WTC11 (cell line): Measurements from ENCODE around the gene MFNG. TPM values are rescaled to one million over a fixed set of nuclear protein-coding genes. Genes with fewer than 3 reads are reported as not detected.

ENCODE experiments used
- ATAC-seq: fragments of 200-7000 bp; cut with Tn5 transposase; 2 replicates; pipeline ENCODE4 v1.10.0; 2021; ENCODE audit warnings: mild to moderate bottlenecking, moderate library complexity
- CTCF ChIA-PET: fragments of 300-600 bp; sonication (Branson Sonifier 250); formaldehyde crosslinking; loops from one replicate; lab custom pipeline; 2021; ENCODE audit warnings: antibody characterized with exemption; lab: Charles Lee
- POLR2A ChIA-PET: fragments of 350-600 bp; sonication (Branson Sonifier 250); formaldehyde crosslinking; loops from one replicate; lab custom pipeline; 2021; ENCODE audit warnings: antibody characterized with exemption; lab: Charles Lee
- DNase-seq: peaks from one replicate; pipeline ENCODE4 v3.0.0; 2021; ENCODE audit warnings: low spot score
- H3K27ac Mint-ChIP-seq: 2 replicates; pipeline ENCODE4 v1.8.0; 2021; ENCODE audit warnings: mixed read lengths
- H3K27me3 Mint-ChIP-seq: 2 replicates; pipeline ENCODE4 v1.8.0; 2021; ENCODE audit warnings: low read depth, mild to moderate bottlenecking, moderate library complexity, mixed read lengths
- H3K36me3 Mint-ChIP-seq: 2 replicates; pipeline ENCODE4 v1.8.0; 2021; ENCODE audit warnings: mixed read lengths
- H3K4me1 Mint-ChIP-seq: 2 replicates; pipeline ENCODE4 v1.8.0; 2022; ENCODE audit warnings: mixed read lengths
- H3K4me3 Mint-ChIP-seq: 2 replicates; pipeline ENCODE4 v1.8.0; 2021; ENCODE audit warnings: mild to moderate bottlenecking, moderate library complexity, mixed read lengths
- H3K9me3 Mint-ChIP-seq: 2 replicates; pipeline ENCODE4 v1.8.0; 2021; ENCODE audit warnings: mixed read lengths
- CREB1 ChIP-seq: sonication (generic); formaldehyde crosslinking; IDR thresholded peaks from 2 replicates; pipeline ENCODE4 v1.8.0; 2023; ENCODE audit warnings: mild to moderate bottlenecking, missing genetic modification reagents
- ETV6 ChIP-seq: sonication (generic); formaldehyde crosslinking; IDR thresholded peaks from 2 replicates; pipeline ENCODE4 v1.8.1; 2022; ENCODE audit warnings: mild to moderate bottlenecking, missing genetic modification reagents
- KAT7 ChIP-seq: sonication (generic); formaldehyde crosslinking; IDR thresholded peaks from 2 replicates; pipeline ENCODE4 v1.8.1; 2023; ENCODE audit warnings: missing genetic modification reagents, mild to moderate bottlenecking, borderline replicate concordance
- NFYB ChIP-seq: sonication (generic); formaldehyde crosslinking; conservative IDR thresholded peaks from 2 replicates; pipeline ENCODE4 v1.8.0; 2022; ENCODE audit warnings: low read depth, missing genetic modification reagents
- OVOL2 ChIP-seq: fragments of 250-450 bp; sonication (Bioruptor Pico); IDR thresholded peaks from 2 replicates; pipeline ENCODE4 v1.9.0; 2021; ENCODE audit warnings: mild to moderate bottlenecking, borderline replicate concordance
- SP1 ChIP-seq: sonication (generic); formaldehyde crosslinking; conservative IDR thresholded peaks from 2 replicates; pipeline ENCODE4 v1.8.1; 2022; ENCODE audit warnings: missing genetic modification reagents
- TP53 ChIP-seq: sonication (generic); formaldehyde crosslinking; IDR thresholded peaks from 2 replicates; pipeline ENCODE4 v1.8.1; 2023; ENCODE audit warnings: mild to moderate bottlenecking, missing genetic modification reagents
- total RNA-seq: library from RNA; stranded (reverse); gene quantifications from 3 replicates; pipeline ENCODE4 v1.2.3, GENCODE V29; 2021
- TF ChIP-seq, protein P1 (sequence below): sonication (generic); formaldehyde crosslinking; IDR thresholded peaks from 2 replicates; pipeline ENCODE4 v1.8.0; 2023; ENCODE audit warnings: mild to moderate bottlenecking, missing genetic modification reagents
- TF ChIP-seq, protein P2 (sequence below): sonication (generic); formaldehyde crosslinking; IDR thresholded peaks from 2 replicates; pipeline ENCODE4 v1.8.1; 2022; ENCODE audit warnings: mild to moderate bottlenecking, moderate library complexity, missing genetic modification reagents
- TF ChIP-seq, protein P3 (sequence below): sonication (generic); formaldehyde crosslinking; IDR thresholded peaks from 2 replicates; pipeline ENCODE4 v1.8.1; 2023; ENCODE audit warnings: mild to moderate bottlenecking, missing genetic modification reagents
- TF ChIP-seq, protein P4 (sequence below): sonication (generic); formaldehyde crosslinking; IDR thresholded peaks from 2 replicates; pipeline ENCODE4 v1.8.1; 2023; ENCODE audit warnings: mild to moderate bottlenecking, missing genetic modification reagents, moderate library complexity

MFNG gene
- total RNA-seq, 1 experiment from 2014 or later = 3.2 TPM

DNA sequence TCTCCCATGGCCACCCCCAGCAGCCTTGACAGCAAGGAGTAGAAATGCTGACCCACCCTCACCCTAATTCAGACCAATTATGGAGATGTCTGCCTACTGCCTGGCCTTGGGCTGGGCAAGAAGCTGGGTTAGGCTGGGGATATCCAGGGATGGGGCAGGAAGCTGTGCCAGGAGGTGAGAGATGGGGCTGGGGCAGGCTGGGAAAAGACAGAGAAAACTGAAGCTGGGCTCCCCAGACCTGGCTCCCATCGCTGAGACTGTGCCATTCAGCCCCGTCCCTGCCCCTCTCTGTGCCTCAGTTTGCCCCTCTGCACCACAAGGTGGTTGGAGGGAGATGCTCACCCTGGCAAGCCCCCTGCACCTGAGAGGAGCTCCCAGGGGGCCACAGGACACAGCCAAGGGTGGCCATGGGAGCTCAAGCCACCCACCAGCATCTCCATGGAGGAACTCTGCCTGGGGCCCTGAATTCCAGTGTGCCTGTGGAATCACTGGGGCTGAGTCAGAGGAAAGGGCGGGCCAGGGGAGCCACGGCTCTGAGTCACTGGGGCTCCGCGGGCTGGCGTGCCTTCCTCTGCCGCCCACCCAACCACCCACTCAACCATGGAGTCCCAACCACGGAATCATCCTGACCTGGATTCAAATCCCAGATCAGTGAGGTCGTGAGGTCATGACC lies 39.0 kb upstream of the MFNG start (continued):
- TF ChIP-seq, protein P1, sequence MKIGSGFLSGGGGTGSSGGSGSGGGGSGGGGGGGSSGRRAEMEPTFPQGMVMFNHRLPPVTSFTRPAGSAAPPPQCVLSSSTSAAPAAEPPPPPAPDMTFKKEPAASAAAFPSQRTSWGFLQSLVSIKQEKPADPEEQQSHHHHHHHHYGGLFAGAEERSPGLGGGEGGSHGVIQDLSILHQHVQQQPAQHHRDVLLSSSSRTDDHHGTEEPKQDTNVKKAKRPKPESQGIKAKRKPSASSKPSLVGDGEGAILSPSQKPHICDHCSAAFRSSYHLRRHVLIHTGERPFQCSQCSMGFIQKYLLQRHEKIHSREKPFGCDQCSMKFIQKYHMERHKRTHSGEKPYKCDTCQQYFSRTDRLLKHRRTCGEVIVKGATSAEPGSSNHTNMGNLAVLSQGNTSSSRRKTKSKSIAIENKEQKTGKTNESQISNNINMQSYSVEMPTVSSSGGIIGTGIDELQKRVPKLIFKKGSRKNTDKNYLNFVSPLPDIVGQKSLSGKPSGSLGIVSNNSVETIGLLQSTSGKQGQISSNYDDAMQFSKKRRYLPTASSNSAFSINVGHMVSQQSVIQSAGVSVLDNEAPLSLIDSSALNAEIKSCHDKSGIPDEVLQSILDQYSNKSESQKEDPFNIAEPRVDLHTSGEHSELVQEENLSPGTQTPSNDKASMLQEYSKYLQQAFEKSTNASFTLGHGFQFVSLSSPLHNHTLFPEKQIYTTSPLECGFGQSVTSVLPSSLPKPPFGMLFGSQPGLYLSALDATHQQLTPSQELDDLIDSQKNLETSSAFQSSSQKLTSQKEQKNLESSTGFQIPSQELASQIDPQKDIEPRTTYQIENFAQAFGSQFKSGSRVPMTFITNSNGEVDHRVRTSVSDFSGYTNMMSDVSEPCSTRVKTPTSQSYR (CRISPR knock-in tag) = no peak
- TF ChIP-seq, protein P2, sequence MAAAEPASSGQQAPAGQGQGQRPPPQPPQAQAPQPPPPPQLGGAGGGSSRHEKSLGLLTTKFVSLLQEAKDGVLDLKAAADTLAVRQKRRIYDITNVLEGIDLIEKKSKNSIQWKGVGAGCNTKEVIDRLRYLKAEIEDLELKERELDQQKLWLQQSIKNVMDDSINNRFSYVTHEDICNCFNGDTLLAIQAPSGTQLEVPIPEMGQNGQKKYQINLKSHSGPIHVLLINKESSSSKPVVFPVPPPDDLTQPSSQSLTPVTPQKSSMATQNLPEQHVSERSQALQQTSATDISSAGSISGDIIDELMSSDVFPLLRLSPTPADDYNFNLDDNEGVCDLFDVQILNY (CRISPR knock-in tag) = no peak
- TF ChIP-seq KAT7 = no peak
- TF ChIP-seq CREB1 = no peak
- TF ChIP-seq TP53 (CRISPR knock-in tag) = no peak
- no peak for TF ChIP-seq ETV6 (CRISPR knock-in tag)

DNA sequence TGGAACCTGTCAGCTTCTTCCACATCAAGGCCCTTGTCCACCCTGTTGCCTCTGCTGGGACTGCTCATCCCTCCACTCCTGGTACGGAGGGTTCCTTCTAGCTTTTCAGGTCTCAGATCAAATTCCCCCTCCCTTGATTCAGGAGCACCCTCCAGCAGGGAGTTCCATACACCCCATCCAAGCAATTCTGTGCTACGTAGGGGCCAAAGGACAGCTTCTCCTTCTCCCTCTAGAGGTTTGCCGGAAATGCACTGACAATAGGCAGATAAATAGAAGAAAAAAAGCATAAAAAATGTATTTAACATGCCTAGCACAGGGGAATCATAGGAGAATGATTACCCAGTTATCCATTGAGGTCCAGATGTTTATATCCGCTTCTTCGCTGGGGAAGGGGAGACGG lies 36.3 kb upstream of the MFNG start:
- TF ChIP-seq SP1 (no peak), NFYB (CRISPR knock-in tag) (no peak)
- POLR2A ChIA-PET = no interaction called here
- peaks cover 34% of the 10 kb centered on the region for H3K27me3 Mint-ChIP-seq
- no peaks in the 10 kb centered on the region for H3K36me3 Mint-ChIP-seq
- CTCF ChIA-PET = interaction anchor here (1.0 to 5.3 kb wide), 3 partner anchors 10 to 50 kb away, joined by 5 to 32 read pairs (median 7); no protein-coding TSS in a partner anchor
- ATAC-seq (no peak), DNase-seq (no peak)
- H3K27ac Mint-ChIP-seq = no peak overlapping the region
- H3K9me3 Mint-ChIP-seq = no peaks in the 10 kb centered on the region
- H3K4me3 Mint-ChIP-seq = no peak overlapping the region
- H3K4me1 Mint-ChIP-seq = peaks cover 11% of the 10 kb centered on the region

DNA sequence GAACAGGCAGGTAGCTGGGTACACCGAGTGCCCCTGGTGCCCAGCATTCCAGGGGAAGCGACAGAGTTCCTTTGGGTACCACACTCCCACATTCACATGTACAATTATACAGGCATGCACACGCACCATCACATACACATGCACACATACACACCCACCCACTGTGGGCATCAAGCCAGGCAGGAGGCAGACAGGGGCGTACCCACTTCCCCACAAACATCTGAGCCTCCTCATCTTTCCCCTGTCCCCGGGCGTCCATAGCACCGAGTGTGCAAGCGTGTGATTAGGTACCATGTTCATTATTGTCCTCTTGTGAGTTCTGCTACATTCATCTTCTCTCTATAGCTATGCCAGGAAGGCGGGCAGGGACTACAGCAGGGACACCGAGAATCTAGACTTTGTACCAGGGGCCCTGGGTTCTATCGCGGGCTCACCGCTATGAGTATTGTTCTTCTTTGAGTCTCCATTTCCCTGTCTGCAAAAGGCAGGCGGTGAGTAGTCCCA lies 35.1 kb upstream of the MFNG start:
- Mint-ChIP-seq H3K36me3 (peaks cover 4% of the 10 kb centered on the region), H3K9me3 (peaks cover 7% of the 10 kb centered on the region), H3K4me1 (peaks cover 11% of the 10 kb centered on the region), H3K4me3 (no peak overlapping the region), H3K27ac (no peak overlapping the region), H3K27me3 (peaks cover 34% of the 10 kb centered on the region)
- ATAC-seq (no peak), DNase-seq (no peak)
- POLR2A ChIA-PET = no interaction called here
- TF ChIP-seq, protein P1 (CRISPR knock-in tag) = no peak
- TF ChIP-seq, protein P3, sequence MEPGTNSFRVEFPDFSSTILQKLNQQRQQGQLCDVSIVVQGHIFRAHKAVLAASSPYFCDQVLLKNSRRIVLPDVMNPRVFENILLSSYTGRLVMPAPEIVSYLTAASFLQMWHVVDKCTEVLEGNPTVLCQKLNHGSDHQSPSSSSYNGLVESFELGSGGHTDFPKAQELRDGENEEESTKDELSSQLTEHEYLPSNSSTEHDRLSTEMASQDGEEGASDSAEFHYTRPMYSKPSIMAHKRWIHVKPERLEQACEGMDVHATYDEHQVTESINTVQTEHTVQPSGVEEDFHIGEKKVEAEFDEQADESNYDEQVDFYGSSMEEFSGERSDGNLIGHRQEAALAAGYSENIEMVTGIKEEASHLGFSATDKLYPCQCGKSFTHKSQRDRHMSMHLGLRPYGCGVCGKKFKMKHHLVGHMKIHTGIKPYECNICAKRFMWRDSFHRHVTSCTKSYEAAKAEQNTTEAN (CRISPR knock-in tag) = no peak
- TF ChIP-seq, protein P4, sequence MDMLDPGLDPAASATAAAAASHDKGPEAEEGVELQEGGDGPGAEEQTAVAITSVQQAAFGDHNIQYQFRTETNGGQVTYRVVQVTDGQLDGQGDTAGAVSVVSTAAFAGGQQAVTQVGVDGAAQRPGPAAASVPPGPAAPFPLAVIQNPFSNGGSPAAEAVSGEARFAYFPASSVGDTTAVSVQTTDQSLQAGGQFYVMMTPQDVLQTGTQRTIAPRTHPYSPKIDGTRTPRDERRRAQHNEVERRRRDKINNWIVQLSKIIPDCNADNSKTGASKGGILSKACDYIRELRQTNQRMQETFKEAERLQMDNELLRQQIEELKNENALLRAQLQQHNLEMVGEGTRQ (CRISPR knock-in tag) = no peak
- no peak for TF ChIP-seq OVOL2 (CRISPR knock-in tag)
- CTCF ChIA-PET = interaction anchor here (2.2 to 5.3 kb wide), 2 partner anchors 49 to 86 kb away, joined by 12 to 32 read pairs; no protein-coding TSS in a partner anchor
